Thoracic aorta (tissue), 2 donors: ENCODE results near the gene TPM2. TPM values are rescaled to one million over a fixed set of nuclear protein-coding genes. Genes with fewer than 3 reads are reported as not detected.

Source experiments
- ATAC-seq: fragments of 150-250 bp; one replicate; pipeline ENCODE4 v1.8.0; 2017; ENCODE audit warnings: low read depth; ENCODE audit not compliant: insufficient number of reproducible peaks, low FRiP score
- DNase-seq: peaks from one replicate; pipeline ENCODE4 v3.0.0-alpha.2; 2020; ENCODE audit warnings: low spot score
- H3K27ac ChIP-seq, 2 donors: fragments of 200-600 bp; sonication (generic); 1 replicate in 1 of 2; 2 replicates in 1 of 2; pipeline ENCODE4 v1.5.1; 2016; ENCODE audit warnings: mild to moderate bottlenecking in 2 of 2, moderate library complexity in 2 of 2
- H3K27me3 ChIP-seq: fragments of 200-600 bp; sonication (generic); replicated peaks from 2 replicates; pipeline ENCODE4 v1.6.0; 2016; ENCODE audit warnings: mild to moderate bottlenecking; ENCODE audit not compliant: insufficient read depth
- H3K36me3 ChIP-seq: fragments of 200-600 bp; sonication (generic); one replicate; pipeline ENCODE4 v1.5.1; 2016
- H3K4me1 ChIP-seq, 2 donors: fragments of 200-600 bp; sonication (generic); 1 replicate in 1 of 2; 2 replicates in 1 of 2; pipeline versions ENCODE4 v1.5.1 to v1.6.0; 2016; ENCODE audit warnings: low read depth in 2 of 2, mild to moderate bottlenecking in 1 of 2; ENCODE audit not compliant: control insufficient read depth in 1 of 2
- H3K4me3 ChIP-seq: fragments of 200-600 bp; sonication (generic); 2 replicates; pipeline ENCODE4 v1.5.1; 2016; ENCODE audit warnings: mild to moderate bottlenecking
- H3K9me3 ChIP-seq: fragments of 200-600 bp; sonication (generic); 2 replicates; pipeline ENCODE4 v1.5.1; 2016
- total RNA-seq, 2 donors: library from RNA; depleted of rRNA; stranded (reverse); fragments of >200 nt; gene quantifications; one replicate each; pipeline versions ENCODE4 v1.1.0 to v1.2.3, GENCODE V29; 2016
- TF ChIP-seq, protein P1 (sequence below): fragments of 200-600 bp; sonication (generic); IDR thresholded peaks from one replicate; pipeline ENCODE4 v1.5.1; 2019; ENCODE audit warnings: antibody characterized with exemption

The TPM2 gene
- total RNA-seq, 2 donors from 2014 or later, result 4,158 to 5,700 TPM

DNA sequence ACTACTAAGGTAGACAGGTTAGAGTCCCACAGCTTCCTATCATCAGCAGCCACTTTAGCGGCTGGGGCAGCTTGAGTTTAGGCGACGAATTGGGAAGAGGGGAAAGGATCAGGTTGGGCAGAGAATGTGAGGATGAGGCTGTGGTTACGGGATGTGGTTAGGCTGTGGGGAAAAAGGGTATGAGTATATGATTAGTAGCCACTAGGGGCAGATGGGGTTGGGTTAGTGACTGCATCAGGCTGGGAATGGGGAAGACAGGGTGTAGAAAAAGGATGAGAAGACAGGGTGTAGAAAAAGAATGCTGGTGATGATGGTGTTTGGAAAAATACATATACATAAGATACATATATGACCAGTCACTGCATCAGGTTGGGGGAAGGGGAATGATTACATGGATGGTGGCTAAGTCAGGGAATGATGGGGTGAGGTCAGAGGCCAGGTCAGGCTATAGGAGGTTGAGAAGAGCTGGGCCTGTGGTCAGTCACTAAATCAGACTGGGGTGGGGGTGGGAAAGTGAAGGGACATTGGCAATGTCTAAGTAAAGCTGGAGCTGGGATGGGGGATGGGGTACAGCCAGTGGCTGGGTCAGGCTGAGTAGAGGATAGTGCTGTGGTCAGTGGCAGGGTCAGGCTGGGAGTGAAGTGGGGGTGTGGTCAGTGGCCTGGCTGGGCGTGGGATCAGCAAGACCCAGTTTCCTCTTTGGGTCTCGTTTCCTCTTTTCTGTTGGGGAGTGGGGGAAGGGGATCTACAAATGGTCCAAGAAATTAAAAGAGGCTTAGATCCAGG is 40.2 kb upstream of the TPM2 start:
- Histone ChIP-seq H3K36me3 (peaks cover 11% of the 10 kb centered on the region), H3K4me1 (peaks cover 31 to 72% of the 10 kb centered on the region in 2 donors), H3K27ac (peak overlapping the region; percentile 99), H3K27me3 (no peaks in the 10 kb centered on the region), H3K4me3 (peak overlapping the region; percentile 86), H3K9me3 (no peaks in the 10 kb centered on the region)
- TF ChIP-seq, protein P1, sequence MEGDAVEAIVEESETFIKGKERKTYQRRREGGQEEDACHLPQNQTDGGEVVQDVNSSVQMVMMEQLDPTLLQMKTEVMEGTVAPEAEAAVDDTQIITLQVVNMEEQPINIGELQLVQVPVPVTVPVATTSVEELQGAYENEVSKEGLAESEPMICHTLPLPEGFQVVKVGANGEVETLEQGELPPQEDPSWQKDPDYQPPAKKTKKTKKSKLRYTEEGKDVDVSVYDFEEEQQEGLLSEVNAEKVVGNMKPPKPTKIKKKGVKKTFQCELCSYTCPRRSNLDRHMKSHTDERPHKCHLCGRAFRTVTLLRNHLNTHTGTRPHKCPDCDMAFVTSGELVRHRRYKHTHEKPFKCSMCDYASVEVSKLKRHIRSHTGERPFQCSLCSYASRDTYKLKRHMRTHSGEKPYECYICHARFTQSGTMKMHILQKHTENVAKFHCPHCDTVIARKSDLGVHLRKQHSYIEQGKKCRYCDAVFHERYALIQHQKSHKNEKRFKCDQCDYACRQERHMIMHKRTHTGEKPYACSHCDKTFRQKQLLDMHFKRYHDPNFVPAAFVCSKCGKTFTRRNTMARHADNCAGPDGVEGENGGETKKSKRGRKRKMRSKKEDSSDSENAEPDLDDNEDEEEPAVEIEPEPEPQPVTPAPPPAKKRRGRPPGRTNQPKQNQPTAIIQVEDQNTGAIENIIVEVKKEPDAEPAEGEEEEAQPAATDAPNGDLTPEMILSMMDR, result peak; percentile 62
- DNase-seq (no peak), ATAC-seq (no peak)

- Histone ChIP-seq H3K27ac (peak overlapping the region; percentile 99), H3K27me3 (no peaks in the 10 kb centered on the region), H3K4me1 (peaks cover 31 to 67% of the 10 kb centered on the region in 2 donors), H3K4me3 (peak overlapping the region; percentile 86), H3K36me3 (peaks cover 15% of the 10 kb centered on the region), H3K9me3 (no peaks in the 10 kb centered on the region)
- TF ChIP-seq, protein P1, result no peak
- DNase-seq (no peak), ATAC-seq (no peak)
These were observed 39.4 kb upstream of the TPM2 start for GRCh38 chr9:35729101-35729500.

- peak; percentile 80 for DNase-seq
- peak; percentile 44 for ATAC-seq
- no peaks in the 10 kb centered on the region for H3K9me3 ChIP-seq
- peak overlapping the region; percentile 86 for H3K4me3 ChIP-seq
- TF ChIP-seq, protein P1, result no peak
- peaks cover 23% of the 10 kb centered on the region for H3K36me3 ChIP-seq
- peak overlapping the region; percentile 99 for H3K27ac ChIP-seq
- H3K4me1 ChIP-seq, result peaks cover 23 to 59% of the 10 kb centered on the region in 2 donors
- no peaks in the 10 kb centered on the region for H3K27me3 ChIP-seq
These were observed 38.6 kb upstream of the TPM2 start for GRCh38 chr9:35728041-35728971.

GRCh38 chr9:35727676-35728040 is 37.9 kb upstream of the TPM2 start:
- H3K27ac ChIP-seq, result peak overlapping the region; percentile 99
- H3K9me3 ChIP-seq, result no peaks in the 10 kb centered on the region
- DNase-seq (no peak), ATAC-seq (no peak)
- TF ChIP-seq, protein P1, result no peak
- H3K4me3 ChIP-seq, result peak overlapping the region; percentile 86
- H3K36me3 ChIP-seq, result peaks cover 28% of the 10 kb centered on the region
- no peaks in the 10 kb centered on the region for H3K27me3 ChIP-seq
- H3K4me1 ChIP-seq, result peaks cover 20 to 55% of the 10 kb centered on the region in 2 donors

GRCh38 chr9:35726931-35727330 is 37.2 kb upstream of the TPM2 start:
- Histone ChIP-seq H3K9me3 (no peaks in the 10 kb centered on the region), H3K27me3 (no peaks in the 10 kb centered on the region), H3K36me3 (peaks cover 35% of the 10 kb centered on the region), H3K4me3 (peak overlapping the region; percentile 86), H3K27ac (peak overlapping the region; percentile 99), H3K4me1 (peaks cover 20 to 55% of the 10 kb centered on the region in 2 donors)
- peak; percentile 67 for DNase-seq
- TF ChIP-seq, protein P1, result peak; percentile 28
- no peak for ATAC-seq
